Choroid plexus epithelial cell (primary cell): Measurements from ENCODE around the gene MAD2L2.
A peak's percentile ranks its signal among the peaks of the same experiment; 100 is the strongest.

Experiments
- DNase-seq: peaks from one replicate; pipeline ENCODE4 v3.0.0-alpha.2; 2010; ENCODE audit warnings: low read depth
- H3K4me3 ChIP-seq: 2 replicates; pipeline ENCODE4 v1.5.1; 2011; ENCODE audit warnings: low read depth, mild to moderate bottlenecking, control low read depth, low read length, moderate library complexity
- CTCF ChIP-seq: conservative IDR thresholded peaks from 2 replicates; pipeline ENCODE4 v1.5.1; 2011; ENCODE audit warnings: low read depth, mild to moderate bottlenecking, control low read depth, inconsistent platforms, low read length, moderate library complexity

Gene MAD2L2

GRCh38 chr1:11693024-11693590 is 12.2 kb upstream of the MAD2L2 start:
- TF ChIP-seq CTCF: no peak
- DNase-seq: peak; percentile 54
- no peak overlapping the region for H3K4me3 ChIP-seq

- no peak for DNase-seq
- no peak for TF ChIP-seq CTCF
- no peak overlapping the region for H3K4me3 ChIP-seq
Measured at GRCh38 chr1:11691928-11692711, 11.2 kb upstream of the MAD2L2 start.

GRCh38 chr1:11691302-11691914 is 10.5 kb upstream of the MAD2L2 start, which contains the start of gene DRAXIN:
DRAXIN (plus strand) TSS chr1:11691710; CDS start chr1:11706259, 14,549 bp downstream.
- no peak within 1 kb of the TSS for H3K4me3 ChIP-seq
- no peak for TF ChIP-seq CTCF
- no peak for DNase-seq

- DNase-seq: no peak
- H3K4me3 ChIP-seq: no peak overlapping the region
- TF ChIP-seq CTCF: no peak
Measured at GRCh38 chr1:11690397-11691301, 9.7 kb upstream of the MAD2L2 start.

GRCh38 chr1:11688506-11688905 is 7.6 kb upstream of the MAD2L2 start:
- H3K4me3 ChIP-seq: no peak overlapping the region
- no peak for TF ChIP-seq CTCF

GRCh38 chr1:11685210-11685752 is 4.3 kb upstream of the MAD2L2 start:
- H3K4me3 ChIP-seq: no peak overlapping the region
- DNase-seq: no peak
- TF ChIP-seq CTCF: no peak

More at GRCh38 chr1:11688506-11688905, 7.6 kb upstream of the MAD2L2 start:
- DNase-seq: no peak
